ENCODE data around the gene PRKAR2A. TPM values are rescaled to one million over a fixed set of nuclear protein-coding genes. Genes with fewer than 3 reads are reported as not detected.
"Not testable (repeated sequence)": the region's sequence is repeated elsewhere in the genome, so short reads cannot be mapped to it uniquely, and the experiment has no call there.

PRKAR2A gene
- total RNA-seq, 2 experiments from 2014 or later, result 28.7 to 35.2 TPM

GRCh38 chr3:48723725-48724124 is 123.9 kb downstream of the PRKAR2A start:
- CTCF ChIA-PET, result no interaction called here
- DNase-seq, result no peak
- Mint-ChIP-seq H3K36me3 (ENCODE audit: low read depth) (no peaks in the 10 kb centered on the region), H3K9me3 (ENCODE audit: low read depth) (no peaks in the 10 kb centered on the region), H3K27me3 (no peaks in the 10 kb centered on the region), H3K4me1 (no peaks in the 10 kb centered on the region), H3K27ac (no peak overlapping the region), H3K4me3 (no peak overlapping the region)
- ATAC-seq, result no peak
- POLR2A ChIA-PET, result no interaction called here
- intact Hi-C loops (cut with DNase I, micrococcal nuclease), result no loop called here

GRCh38 chr3:48723293-48723692 is 124.4 kb downstream of the PRKAR2A start:
- H3K4me3 Mint-ChIP-seq; H3K36me3 Mint-ChIP-seq (ENCODE audit: low read depth); H3K27me3 Mint-ChIP-seq; CTCF ChIA-PET; H3K9me3 Mint-ChIP-seq (ENCODE audit: low read depth); ATAC-seq; DNase-seq; intact Hi-C loops (cut with DNase I, micrococcal nuclease); H3K27ac Mint-ChIP-seq; POLR2A ChIA-PET; H3K4me1 Mint-ChIP-seq: not testable (repeated sequence)

GRCh38 chr3:48716982-48717746 is 130.5 kb downstream of the PRKAR2A start, which contains the start of gene IP6K2:
IP6K2 (minus strand) TSS chr3:48717221; CDS start chr3:48695291, 21,930 bp downstream.
- DNase-seq (peak; percentile 99), ATAC-seq (peak; percentile 100)
- Mint-ChIP-seq H3K27ac (peak within 1 kb of the TSS; percentile 97), H3K4me3 (peak within 1 kb of the TSS; percentile 97), H3K9me3 (ENCODE audit: low read depth) (no peaks in the 10 kb centered on the region), H3K4me1 (peaks cover 31% of the 10 kb centered on the region), H3K27me3 (no peaks in the 10 kb centered on the region), H3K36me3 (ENCODE audit: low read depth) (peaks cover 27% of the 10 kb centered on the region)
- ChIA-PET POLR2A (interaction anchor here (0.6 to 1.6 kb wide), 11 partner anchors 11 to 1553 kb away, joined by 3 to 6 read pairs (median 4); partner anchors contain the start of genes IMPDH2, PFKFB4, QRICH1 and SETD2), CTCF (interaction anchor here (0.6 to 1.9 kb wide), 10 partner anchors 10 to 290 kb away, joined by 3 to 10 read pairs (median 4); partner anchors contain the start of genes NCKIPSD and WDR6)
- intact Hi-C loops (cut with DNase I, micrococcal nuclease), result loop anchor here (1.0 to 5.0 kb wide), 19 partner anchors 30 to 1555 kb away; partner anchors contain the start of genes ARIH2 (in 1 of the 2), ATRIP (in 1 of the 2), CDC25A (in 1 of the 2) and GMPPB (in 1 of the 2)

- H3K27me3 Mint-ChIP-seq, result no peaks in the 10 kb centered on the region
- H3K27ac Mint-ChIP-seq, result peak overlapping the region; percentile 97
- H3K9me3 Mint-ChIP-seq (ENCODE audit: low read depth), result no peaks in the 10 kb centered on the region
- peaks cover 32% of the 10 kb centered on the region for H3K36me3 Mint-ChIP-seq (ENCODE audit: low read depth)
- POLR2A ChIA-PET, result interaction anchor here (0.6 to 1.6 kb wide), 11 partner anchors 10 to 1553 kb away, joined by 3 to 6 read pairs (median 4); partner anchors contain the start of genes IMPDH2, PFKFB4, QRICH1 and SETD2
- intact Hi-C loops (cut with DNase I, micrococcal nuclease), result loop anchor here (2.0 to 5.0 kb wide), 6 partner anchors 30 to 1554 kb away; partner anchors contain the start of genes ATRIP (in 1 of the 2), GMPPB (in 1 of the 2) and SETD2 (in 1 of the 2)
- CTCF ChIA-PET, result interaction anchor here (0.7 to 1.9 kb wide), 11 partner anchors 8 to 291 kb away, joined by 3 to 10 read pairs (median 4); partner anchors contain the start of genes NCKIPSD and WDR6
- peak overlapping the region; percentile 97 for H3K4me3 Mint-ChIP-seq
- H3K4me1 Mint-ChIP-seq, result peaks cover 35% of the 10 kb centered on the region
- ATAC-seq (no peak), DNase-seq (peak; percentile 51)
Observed at GRCh38 chr3:48716508-48716981, 131.1 kb downstream of the PRKAR2A start.

GRCh38 chr3:48715174-48715800 is 132.4 kb downstream of the PRKAR2A start:
- Mint-ChIP-seq H3K27ac (peak overlapping the region; percentile 70), H3K4me1 (peaks cover 45% of the 10 kb centered on the region), H3K4me3 (peak overlapping the region; percentile 97), H3K27me3 (no peaks in the 10 kb centered on the region), H3K36me3 (ENCODE audit: low read depth) (peaks cover 35% of the 10 kb centered on the region), H3K9me3 (ENCODE audit: low read depth) (no peaks in the 10 kb centered on the region)
- intact Hi-C loops (cut with DNase I, micrococcal nuclease), result loop anchor here in 1 of 2 experiments (5.0 kb wide), 2 partner anchors 1007 to 1553 kb away; partner anchors contain the start of genes GMPPB and SETD2
- ChIA-PET CTCF (interaction anchor here (0.7 to 1.4 kb wide), 4 partner anchors 21 to 273 kb away, joined by 3 to 5 read pairs (median 4); no protein-coding TSS in a partner anchor), POLR2A (interaction anchor here (0.6 kb wide), 1 partner anchor 18 kb away, joined by 4 read pairs; no protein-coding TSS in a partner anchor)
- DNase-seq (no peak), ATAC-seq (no peak)

- peaks cover 45% of the 10 kb centered on the region for H3K36me3 Mint-ChIP-seq (ENCODE audit: low read depth)
- H3K4me3 Mint-ChIP-seq, result no peak overlapping the region
- no peaks in the 10 kb centered on the region for H3K9me3 Mint-ChIP-seq (ENCODE audit: low read depth)
- ATAC-seq (peak; percentile 15), DNase-seq (no peak)
- intact Hi-C loops (cut with DNase I, micrococcal nuclease), result no loop called here
- H3K27ac Mint-ChIP-seq, result peak overlapping the region; percentile 32
- no peaks in the 10 kb centered on the region for H3K27me3 Mint-ChIP-seq
- ChIA-PET CTCF (interaction anchor here (1.1 to 1.6 kb wide), 4 partner anchors 8 to 26 kb away, joined by 3 to 5 read pairs (median 4); partner anchors contain the start of gene NCKIPSD), POLR2A (interaction anchor here (0.7 kb wide), 1 partner anchor 1629 kb away, joined by 3 read pairs; no protein-coding TSS in a partner anchor)
- peaks cover 64% of the 10 kb centered on the region for H3K4me1 Mint-ChIP-seq
Observed at GRCh38 chr3:48711727-48712126, 135.9 kb downstream of the PRKAR2A start.

- DNase-seq (no peak), ATAC-seq (no peak)
- Mint-ChIP-seq H3K27me3 (no peaks in the 10 kb centered on the region), H3K9me3 (ENCODE audit: low read depth) (no peaks in the 10 kb centered on the region), H3K27ac (peak overlapping the region; percentile 65), H3K4me3 (no peak overlapping the region), H3K4me1 (peaks cover 51% of the 10 kb centered on the region), H3K36me3 (ENCODE audit: low read depth) (peaks cover 44% of the 10 kb centered on the region)
- intact Hi-C loops (cut with DNase I, micrococcal nuclease), result no loop called here
- CTCF ChIA-PET, result interaction anchor here (1.7 to 2.8 kb wide), 2 partner anchors 23 to 308 kb away, joined by 4 to 8 read pairs; partner anchors contain the start of gene NCKIPSD
- POLR2A ChIA-PET, result interaction anchor here (0.6 kb wide), 1 partner anchor 31 kb away, joined by 4 read pairs; no protein-coding TSS in a partner anchor
Observed at GRCh38 chr3:48709051-48709461, 138.6 kb downstream of the PRKAR2A start.

GRCh38 chr3:48708481-48708889 is 139.2 kb downstream of the PRKAR2A start:
- CTCF ChIA-PET, result interaction anchor here (0.8 to 2.8 kb wide), 4 partner anchors 8 to 308 kb away, joined by 3 to 8 read pairs (median 4); partner anchors contain the start of gene NCKIPSD
- intact Hi-C loops (cut with DNase I, micrococcal nuclease), result no loop called here
- Mint-ChIP-seq H3K4me1 (peaks cover 51% of the 10 kb centered on the region), H3K27ac (peak overlapping the region; percentile 65), H3K36me3 (ENCODE audit: low read depth) (peaks cover 43% of the 10 kb centered on the region), H3K9me3 (ENCODE audit: low read depth) (no peaks in the 10 kb centered on the region), H3K27me3 (no peaks in the 10 kb centered on the region), H3K4me3 (no peak overlapping the region)
- ATAC-seq (peak; percentile 75), DNase-seq (peak; percentile 35)
- POLR2A ChIA-PET, result interaction anchor here (0.5 to 0.7 kb wide), 4 partner anchors 32 to 847 kb away, joined by 3 to 5 read pairs (median 4); no protein-coding TSS in a partner anchor

- CTCF ChIA-PET, result interaction anchor here (0.6 to 2.8 kb wide), 8 partner anchors 9 to 1638 kb away, joined by 3 to 8 read pairs (median 4); partner anchors contain the start of genes IP6K2 and NCKIPSD
- H3K36me3 Mint-ChIP-seq (ENCODE audit: low read depth), result peaks cover 42% of the 10 kb centered on the region
- H3K4me3 Mint-ChIP-seq, result no peak overlapping the region
- POLR2A ChIA-PET, result interaction anchor here (1.9 kb wide), 1 partner anchor 10 kb away, joined by 5 read pairs; the partner anchor contains the start of gene IP6K2
- H3K9me3 Mint-ChIP-seq (ENCODE audit: low read depth), result no peaks in the 10 kb centered on the region
- intact Hi-C loops (cut with DNase I, micrococcal nuclease), result no loop called here
- no peak overlapping the region for H3K27ac Mint-ChIP-seq
- H3K27me3 Mint-ChIP-seq, result no peaks in the 10 kb centered on the region
- peaks cover 55% of the 10 kb centered on the region for H3K4me1 Mint-ChIP-seq
- ATAC-seq (no peak), DNase-seq (no peak)
Observed at GRCh38 chr3:48707157-48707556, 140.5 kb downstream of the PRKAR2A start.

GRCh38 chr3:48702320-48702920 is 145.3 kb downstream of the PRKAR2A start:
- H3K27me3 Mint-ChIP-seq, result no peaks in the 10 kb centered on the region
- ChIA-PET CTCF (no interaction called here), POLR2A (no interaction called here)
- ATAC-seq (no peak), DNase-seq (no peak)
- peak overlapping the region; percentile 79 for H3K27ac Mint-ChIP-seq
- H3K4me3 Mint-ChIP-seq, result no peak overlapping the region
- peaks cover 32% of the 10 kb centered on the region for H3K36me3 Mint-ChIP-seq (ENCODE audit: low read depth)
- H3K9me3 Mint-ChIP-seq (ENCODE audit: low read depth), result no peaks in the 10 kb centered on the region
- intact Hi-C loops (cut with DNase I, micrococcal nuclease), result no loop called here
- peaks cover 40% of the 10 kb centered on the region for H3K4me1 Mint-ChIP-seq

Measured in activated CD4-positive, alpha-beta T cell treated with anti-CD3 and anti-CD28 coated beads for 36 hours (primary cell).